Testis (tissue), 2 donors: ENCODE measurements around the gene XAF1.

Experiments used
- POLR2A ChIP-seq: fragments of 450-650 bp; IDR thresholded peaks from one replicate; pipeline ENCODE4 v1.6.1; 2017; ENCODE audit warnings: antibody characterized with exemption, mild to moderate bottlenecking, moderate library complexity
- TF ChIP-seq, protein P1 (sequence below), 3 experiments: fragments of 450-650 bp in 2 of 3; fragments of 200-600 bp in 1 of 3; sonication (generic) in 1 of 3; IDR thresholded peaks; one replicate each; pipeline ENCODE4 v1.5.1; 2016 to 2019; ENCODE audit warnings: antibody characterized with exemption in 3 of 3, mild to moderate bottlenecking in 2 of 3, moderate library complexity in 1 of 3

DNA sequence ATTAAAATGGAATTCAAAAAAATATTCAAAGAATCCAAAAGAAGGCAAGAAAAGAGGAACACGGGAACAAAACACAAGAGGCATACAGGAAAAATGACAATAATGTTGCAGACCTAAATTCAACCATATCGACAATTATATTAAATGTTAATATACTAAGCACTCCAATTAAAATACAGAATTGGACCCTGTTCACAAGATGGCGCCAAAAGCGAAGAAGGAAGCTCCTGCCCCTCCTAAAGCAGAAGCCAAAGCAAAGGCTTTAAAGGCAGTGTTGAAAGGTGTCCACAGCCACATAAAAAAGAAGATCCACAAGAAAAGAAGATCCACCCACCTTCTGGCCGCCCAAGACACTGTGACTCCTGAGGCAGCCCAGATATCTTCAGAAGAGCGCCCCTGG is 6.3 kb upstream of the XAF1 start:
- TF ChIP-seq, protein P1, sequence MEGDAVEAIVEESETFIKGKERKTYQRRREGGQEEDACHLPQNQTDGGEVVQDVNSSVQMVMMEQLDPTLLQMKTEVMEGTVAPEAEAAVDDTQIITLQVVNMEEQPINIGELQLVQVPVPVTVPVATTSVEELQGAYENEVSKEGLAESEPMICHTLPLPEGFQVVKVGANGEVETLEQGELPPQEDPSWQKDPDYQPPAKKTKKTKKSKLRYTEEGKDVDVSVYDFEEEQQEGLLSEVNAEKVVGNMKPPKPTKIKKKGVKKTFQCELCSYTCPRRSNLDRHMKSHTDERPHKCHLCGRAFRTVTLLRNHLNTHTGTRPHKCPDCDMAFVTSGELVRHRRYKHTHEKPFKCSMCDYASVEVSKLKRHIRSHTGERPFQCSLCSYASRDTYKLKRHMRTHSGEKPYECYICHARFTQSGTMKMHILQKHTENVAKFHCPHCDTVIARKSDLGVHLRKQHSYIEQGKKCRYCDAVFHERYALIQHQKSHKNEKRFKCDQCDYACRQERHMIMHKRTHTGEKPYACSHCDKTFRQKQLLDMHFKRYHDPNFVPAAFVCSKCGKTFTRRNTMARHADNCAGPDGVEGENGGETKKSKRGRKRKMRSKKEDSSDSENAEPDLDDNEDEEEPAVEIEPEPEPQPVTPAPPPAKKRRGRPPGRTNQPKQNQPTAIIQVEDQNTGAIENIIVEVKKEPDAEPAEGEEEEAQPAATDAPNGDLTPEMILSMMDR (IDR thresholded peaks at IDR 0.05): no peak
- TF ChIP-seq POLR2A: no peak
